HepG2 (cell line): ENCODE results near the gene CHTF8. TPM values are rescaled to one million over a fixed set of nuclear protein-coding genes. Genes with fewer than 3 reads are reported as not detected.

ENCODE experiments used
- ATM ChIP-seq: fragments of 450-650 bp; IDR thresholded peaks from 2 replicates; pipeline ENCODE4 v1.7.1; 2017; ENCODE audit warnings: mild to moderate bottlenecking, borderline replicate concordance
- BHLHE40 ChIP-seq: IDR thresholded peaks from 2 replicates; pipeline ENCODE4 v1.6.1; 2011; ENCODE audit warnings: low read length, improper control_type of control experiment
- JARID2 ChIP-seq: sonication (generic); formaldehyde crosslinking; IDR thresholded peaks from 2 replicates; pipeline ENCODE4 v1.8.1; 2023; ENCODE audit warnings: missing genetic modification reagents, inconsistent platforms; ENCODE audit not compliant: insufficient replicate concordance
- KDM5B ChIP-seq: sonication (generic); formaldehyde crosslinking; IDR thresholded peaks from 2 replicates; pipeline ENCODE4 v1.4.0; 2020; ENCODE audit warnings: missing genetic modification reagents, mild to moderate bottlenecking, borderline replicate concordance
- MAZ ChIP-seq, 2 experiments: sonication (generic) in 1 of 2; formaldehyde crosslinking in 1 of 2; IDR thresholded peaks; 2 replicates each; pipeline versions ENCODE4 v1.5.0 to v1.6.1; 2012 to 2020; ENCODE audit warnings: low read depth in 2 of 2, mild to moderate bottlenecking in 2 of 2, borderline replicate concordance in 1 of 2, improper control_type of control experiment in 1 of 2, low read length in 1 of 2, missing genetic modification reagents in 1 of 2, moderate library complexity in 1 of 2
- MEIS2 ChIP-seq: sonication (generic); formaldehyde crosslinking; IDR thresholded peaks from 2 replicates; pipeline ENCODE4 v1.9.0; 2021; ENCODE audit warnings: mild to moderate bottlenecking, missing genetic modification reagents
- MTF2 ChIP-seq: sonication (generic); formaldehyde crosslinking; IDR thresholded peaks from 2 replicates; pipeline ENCODE4 v1.5.0; 2020; ENCODE audit warnings: missing genetic modification reagents, borderline replicate concordance
- SALL1 ChIP-seq: sonication (generic); formaldehyde crosslinking; IDR thresholded peaks from 2 replicates; pipeline ENCODE4 v1.8.0; 2022; ENCODE audit warnings: mild to moderate bottlenecking, missing genetic modification reagents
- SOX5 ChIP-seq: IDR thresholded peaks from 2 replicates; pipeline ENCODE4 v1.6.1; 2016; ENCODE audit warnings: borderline replicate concordance
- TEAD3 ChIP-seq: optimal IDR thresholded peaks from 2 replicates; pipeline ENCODE3; 2016; ENCODE audit warnings: borderline replicate concordance
- TGIF2 ChIP-seq: IDR thresholded peaks from 2 replicates; pipeline ENCODE4 v1.6.1; 2016; ENCODE audit warnings: control low read depth, missing compliant biosample characterization
- ZNF296 ChIP-seq: sonication (generic); formaldehyde crosslinking; conservative IDR thresholded peaks from 2 replicates; pipeline ENCODE4 v1.5.0; 2020; ENCODE audit warnings: mild to moderate bottlenecking, missing genetic modification reagents
- ZNF343 ChIP-seq: sonication (generic); formaldehyde crosslinking; IDR thresholded peaks from 2 replicates; pipeline ENCODE4 v1.4.0; 2020; ENCODE audit warnings: mild to moderate bottlenecking, missing genetic modification reagents
- ZNF430 ChIP-seq: sonication (generic); formaldehyde crosslinking; IDR thresholded peaks from 2 replicates; pipeline ENCODE4 v1.9.0; 2021; ENCODE audit warnings: mild to moderate bottlenecking, missing genetic modification reagents
- ZNF777 ChIP-seq: sonication (generic); formaldehyde crosslinking; IDR thresholded peaks from 2 replicates; pipeline ENCODE4 v1.4.0; 2020; ENCODE audit warnings: missing genetic modification reagents
- polyA plus RNA-seq, 8 experiments: library from polyadenylated mRNA; depleted of rRNA in 3 of 8; stranded (reverse) in 7 of 8; unstranded in 1 of 8; fragments of >200 nt; fragmentation: Illumina TruSeq in 4 of 8; extraction: Trizol in 4 of 8; gene quantifications; 2 replicates each; pipeline versions ENCODE4 v1.2.1 to v1.2.3, GENCODE V29; 2011 to 2016; ENCODE audit warnings: low read depth in 4 of 8, missing spikeins in 1 of 8, mixed read lengths in 1 of 8; ENCODE audit not compliant: insufficient read depth in 1 of 8
- total RNA-seq, 5 experiments: library from RNA; depleted of rRNA; stranded (reverse); fragments of >200 nt; fragmentation: Illumina TruSeq; extraction: Trizol; gene quantifications; 2 replicates each; pipeline ENCODE4 v1.2.3, GENCODE V29; 2016; ENCODE audit warnings: low read depth in 1 of 5
- TF ChIP-seq, protein P1 (sequence below): sonication (generic); formaldehyde crosslinking; IDR thresholded peaks from 2 replicates; pipeline ENCODE4 v1.8.1; 2023; ENCODE audit warnings: mild to moderate bottlenecking, missing genetic modification reagents
- TF ChIP-seq, protein P2 (sequence below): sonication (generic); formaldehyde crosslinking; IDR thresholded peaks from 2 replicates; pipeline ENCODE4 v1.8.1; 2023; ENCODE audit warnings: mild to moderate bottlenecking, moderate library complexity, missing genetic modification reagents
- TF ChIP-seq, protein P3 (sequence below): sonication (generic); formaldehyde crosslinking; IDR thresholded peaks from 2 replicates; pipeline ENCODE4 v1.4.0; 2020; ENCODE audit warnings: missing genetic modification reagents
- TF ChIP-seq, protein P4 (sequence below): sonication (generic); formaldehyde crosslinking; IDR thresholded peaks from 2 replicates; pipeline ENCODE4 v1.9.0; 2022; ENCODE audit warnings: low read depth, missing genetic modification reagents
- TF ChIP-seq, protein P5 (sequence below): sonication (generic); formaldehyde crosslinking; IDR thresholded peaks from 2 replicates; pipeline ENCODE4 v1.8.0; 2022; ENCODE audit warnings: missing genetic modification reagents, mild to moderate bottlenecking, moderate library complexity, borderline replicate concordance

Gene CHTF8
- total and polyA plus RNA-seq, 2 of the 13 experiments (the other 11 are each of a cell fraction or from before 2014, with no cell fraction given), result 37.2 to 67.5 TPM

DNA sequence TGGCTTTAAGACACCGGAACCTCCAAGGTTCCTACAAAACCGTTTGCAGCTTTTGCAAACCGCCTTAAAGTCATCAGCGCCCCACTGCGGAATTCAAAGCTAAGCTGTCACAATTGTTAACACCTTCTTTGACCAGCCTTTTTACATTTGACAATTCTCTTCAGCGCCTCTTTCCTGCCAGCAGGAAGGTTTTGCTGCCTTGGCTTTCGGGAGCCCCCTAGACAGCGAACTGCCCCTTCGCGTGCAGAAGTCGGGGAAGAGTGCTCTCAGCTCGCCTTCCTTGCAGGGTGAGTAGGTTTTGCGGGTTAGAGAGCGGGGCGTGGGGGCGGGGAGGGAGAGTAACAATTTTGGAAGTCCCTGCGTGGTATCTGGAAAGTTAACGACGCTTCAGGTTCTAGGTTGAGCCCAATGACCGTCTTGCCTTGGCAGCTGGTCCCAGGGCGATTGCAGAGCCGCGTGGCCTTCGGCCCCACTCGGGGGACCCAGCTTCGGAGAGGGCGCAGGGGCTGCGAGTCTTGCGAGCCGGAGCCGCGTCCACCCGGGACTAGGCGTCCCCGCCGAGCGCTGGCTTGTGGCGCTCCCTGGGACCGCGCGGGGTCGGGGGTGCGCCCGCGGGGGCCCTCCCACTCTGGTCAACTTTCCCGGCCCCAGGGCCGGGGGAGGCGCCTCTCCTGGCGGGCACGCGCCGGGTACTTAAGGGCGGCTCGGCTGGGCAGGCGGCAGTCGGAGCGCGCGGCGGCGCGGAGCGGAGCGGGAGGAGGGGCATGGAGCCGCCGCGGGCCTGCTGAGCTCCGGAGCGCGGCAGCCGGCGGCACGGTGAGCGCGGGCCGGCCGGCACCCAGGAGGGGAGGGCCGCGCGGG lies 26.7 kb downstream of the CHTF8 start, which contains the start of gene HAS3 (continued):
- TF ChIP-seq, protein P1, sequence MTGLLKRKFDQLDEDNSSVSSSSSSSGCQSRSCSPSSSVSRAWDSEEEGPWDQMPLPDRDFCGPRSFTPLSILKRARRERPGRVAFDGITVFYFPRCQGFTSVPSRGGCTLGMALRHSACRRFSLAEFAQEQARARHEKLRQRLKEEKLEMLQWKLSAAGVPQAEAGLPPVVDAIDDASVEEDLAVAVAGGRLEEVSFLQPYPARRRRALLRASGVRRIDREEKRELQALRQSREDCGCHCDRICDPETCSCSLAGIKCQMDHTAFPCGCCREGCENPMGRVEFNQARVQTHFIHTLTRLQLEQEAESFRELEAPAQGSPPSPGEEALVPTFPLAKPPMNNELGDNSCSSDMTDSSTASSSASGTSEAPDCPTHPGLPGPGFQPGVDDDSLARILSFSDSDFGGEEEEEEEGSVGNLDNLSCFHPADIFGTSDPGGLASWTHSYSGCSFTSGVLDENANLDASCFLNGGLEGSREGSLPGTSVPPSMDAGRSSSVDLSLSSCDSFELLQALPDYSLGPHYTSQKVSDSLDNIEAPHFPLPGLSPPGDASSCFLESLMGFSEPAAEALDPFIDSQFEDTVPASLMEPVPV (CRISPR knock-in tag), result no peak
- TF ChIP-seq, protein P2, sequence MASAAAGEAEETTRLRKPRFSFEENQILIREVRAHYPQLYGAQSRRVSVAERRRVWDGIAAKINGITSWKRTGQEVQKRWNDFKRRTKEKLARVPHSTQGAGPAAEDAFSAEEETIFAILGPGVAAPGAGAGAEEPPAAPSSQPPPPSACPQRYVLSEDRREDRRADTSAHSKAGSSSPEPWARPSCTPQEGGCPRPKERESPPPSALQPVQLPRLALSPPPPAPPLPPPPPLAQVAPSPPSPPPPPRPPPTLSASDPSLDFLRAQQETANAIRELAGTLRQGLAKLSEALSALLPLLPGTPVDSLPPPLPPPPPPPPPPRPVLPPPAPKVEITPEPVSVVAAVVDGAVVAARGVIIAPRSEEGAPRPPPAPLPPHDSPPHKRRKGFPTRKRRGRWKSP, result peak; percentile 79
- TF ChIP-seq, protein P3, sequence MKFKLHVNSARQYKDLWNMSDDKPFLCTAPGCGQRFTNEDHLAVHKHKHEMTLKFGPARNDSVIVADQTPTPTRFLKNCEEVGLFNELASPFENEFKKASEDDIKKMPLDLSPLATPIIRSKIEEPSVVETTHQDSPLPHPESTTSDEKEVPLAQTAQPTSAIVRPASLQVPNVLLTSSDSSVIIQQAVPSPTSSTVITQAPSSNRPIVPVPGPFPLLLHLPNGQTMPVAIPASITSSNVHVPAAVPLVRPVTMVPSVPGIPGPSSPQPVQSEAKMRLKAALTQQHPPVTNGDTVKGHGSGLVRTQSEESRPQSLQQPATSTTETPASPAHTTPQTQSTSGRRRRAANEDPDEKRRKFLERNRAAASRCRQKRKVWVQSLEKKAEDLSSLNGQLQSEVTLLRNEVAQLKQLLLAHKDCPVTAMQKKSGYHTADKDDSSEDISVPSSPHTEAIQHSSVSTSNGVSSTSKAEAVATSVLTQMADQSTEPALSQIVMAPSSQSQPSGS (CRISPR knock-in tag), result no peak
- TF ChIP-seq KDM5B (CRISPR knock-in tag) (peak; percentile 71; the same call in 1 of the 2 replicates), ZNF296 (no peak), ZNF430 (CRISPR knock-in tag) (peak; percentile 40; the same call in 1 of the 2 replicates), TGIF2 (CRISPR knock-in tag) (no peak), JARID2 (CRISPR knock-in tag) (no peak), MAZ (IDR thresholded peaks at IDR 0.05; ENCODE audit: borderline replicate concordance, low read depth, low read length) (0 out of 2 replicates have a peak, but pooled peaks have one; percentile 41), MAZ (CRISPR knock-in tag; IDR thresholded peaks at IDR 0.05; ENCODE audit: low read depth) (0 out of 2 replicates have a peak, but pooled peaks have one; percentile 55), MTF2 (peak; percentile 29; the same call in 1 of the 2 replicates), SALL1 (CRISPR knock-in tag) (peak; percentile 18; the same call in 1 of the 2 replicates), ATM (no peak), ZNF343 (CRISPR knock-in tag) (no peak), TEAD3 (CRISPR knock-in tag) (peak; percentile 47), MEIS2 (0 out of 2 replicates have a peak, but pooled peaks have one; percentile 43), SOX5 (CRISPR knock-in tag) (no peak), ZNF777 (peak; percentile 60; the same call in 1 of the 2 replicates), BHLHE40 (peak; percentile 24; the same call in 1 of the 2 replicates)
- TF ChIP-seq, protein P4, sequence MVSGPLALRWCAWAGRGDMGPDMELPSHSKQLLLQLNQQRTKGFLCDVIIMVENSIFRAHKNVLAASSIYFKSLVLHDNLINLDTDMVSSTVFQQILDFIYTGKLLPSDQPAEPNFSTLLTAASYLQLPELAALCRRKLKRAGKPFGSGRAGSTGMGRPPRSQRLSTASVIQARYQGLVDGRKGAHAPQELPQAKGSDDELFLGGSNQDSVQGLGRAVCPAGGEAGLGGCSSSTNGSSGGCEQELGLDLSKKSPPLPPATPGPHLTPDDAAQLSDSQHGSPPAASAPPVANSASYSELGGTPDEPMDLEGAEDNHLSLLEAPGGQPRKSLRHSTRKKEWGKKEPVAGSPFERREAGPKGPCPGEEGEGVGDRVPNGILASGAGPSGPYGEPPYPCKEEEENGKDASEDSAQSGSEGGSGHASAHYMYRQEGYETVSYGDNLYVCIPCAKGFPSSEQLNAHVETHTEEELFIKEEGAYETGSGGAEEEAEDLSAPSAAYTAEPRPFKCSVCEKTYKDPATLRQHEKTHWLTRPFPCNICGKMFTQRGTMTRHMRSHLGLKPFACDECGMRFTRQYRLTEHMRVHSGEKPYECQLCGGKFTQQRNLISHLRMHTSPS, result no peak
- TF ChIP-seq, protein P5, sequence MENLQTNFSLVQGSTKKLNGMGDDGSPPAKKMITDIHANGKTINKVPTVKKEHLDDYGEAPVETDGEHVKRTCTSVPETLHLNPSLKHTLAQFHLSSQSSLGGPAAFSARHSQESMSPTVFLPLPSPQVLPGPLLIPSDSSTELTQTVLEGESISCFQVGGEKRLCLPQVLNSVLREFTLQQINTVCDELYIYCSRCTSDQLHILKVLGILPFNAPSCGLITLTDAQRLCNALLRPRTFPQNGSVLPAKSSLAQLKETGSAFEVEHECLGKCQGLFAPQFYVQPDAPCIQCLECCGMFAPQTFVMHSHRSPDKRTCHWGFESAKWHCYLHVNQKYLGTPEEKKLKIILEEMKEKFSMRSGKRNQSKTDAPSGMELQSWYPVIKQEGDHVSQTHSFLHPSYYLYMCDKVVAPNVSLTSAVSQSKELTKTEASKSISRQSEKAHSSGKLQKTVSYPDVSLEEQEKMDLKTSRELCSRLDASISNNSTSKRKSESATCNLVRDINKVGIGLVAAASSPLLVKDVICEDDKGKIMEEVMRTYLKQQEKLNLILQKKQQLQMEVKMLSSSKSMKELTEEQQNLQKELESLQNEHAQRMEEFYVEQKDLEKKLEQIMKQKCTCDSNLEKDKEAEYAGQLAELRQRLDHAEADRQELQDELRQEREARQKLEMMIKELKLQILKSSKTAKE (CRISPR knock-in tag), result no peak
